ENCODE measurements around the gene TMEM181. TPM values are rescaled to one million over a fixed set of nuclear protein-coding genes. Genes with fewer than 3 reads are reported as not detected.

TMEM181 gene
- total RNA-seq, 1 experiment from 2014 or later, result 31.6 TPM

DNA sequence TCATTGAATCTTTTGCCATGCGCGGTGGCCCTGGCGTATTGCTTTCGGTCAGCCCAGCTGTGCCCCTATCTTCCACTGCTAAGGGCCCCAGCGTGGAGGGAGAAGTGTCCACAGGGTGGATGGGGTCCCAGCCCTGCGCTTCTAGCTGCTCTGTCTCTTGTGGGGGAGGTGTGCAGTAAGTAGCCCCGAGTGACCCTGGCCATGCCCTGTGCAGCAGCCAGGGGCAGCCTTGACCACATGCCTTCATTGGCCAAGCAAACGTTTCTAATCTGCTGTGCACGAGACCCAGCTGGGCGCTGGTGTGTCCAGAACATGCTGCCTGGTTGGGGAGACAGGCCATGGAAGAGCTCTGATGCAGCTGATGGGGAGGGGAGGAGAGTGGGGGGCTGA, 13.6 kb downstream of the TMEM181 start:
- ChIA-PET POLR2A (ENCODE audit: low non-redundant PET) (no interaction called here), CTCF (no interaction called here)
- no peaks in the 10 kb centered on the region for H3K27me3 ChIP-seq (replicated peaks; ENCODE audit: insufficient read depth, low read depth, low read length, poor library complexity)
- H3K4me1 ChIP-seq (ENCODE audit: insufficient read depth, low read length, poor library complexity, severe bottlenecking), result no peaks in the 10 kb centered on the region
- TF ChIP-seq EZH2 (IDR thresholded peaks at IDR 0.05; ENCODE audit: borderline replicate concordance, low read depth, low read length, poor library complexity, severe bottlenecking) (no peak), CTCF (conservative IDR thresholded peaks at IDR 0.05; ENCODE audit: low read depth, low read length) (no peak)
- no peak overlapping the region for H3K27ac ChIP-seq (ENCODE audit: low read depth, low read length, poor library complexity, severe bottlenecking)
- BruUV-seq (replicated peaks), result no TSS peak
- DNase-seq (ENCODE audit: low spot score), result no peak
- no peak overlapping the region for H3K4me3 ChIP-seq (ENCODE audit: low read depth, low read length, poor library complexity, severe bottlenecking)
- H3K9me3 ChIP-seq (ENCODE audit: low read depth, low read length, poor library complexity, severe bottlenecking), result peaks cover 4% of the 10 kb centered on the region
- no peaks in the 10 kb centered on the region for H3K36me3 ChIP-seq (ENCODE audit: insufficient read depth, low read length, poor library complexity, severe bottlenecking)
- intact Hi-C loops (cut with micrococcal nuclease; ENCODE audit: unreplicated experiment), result no loop called here

GRCh38 chr6:158574800-158575199, 14.9 kb downstream of the TMEM181 start:
- H3K4me1 ChIP-seq (ENCODE audit: insufficient read depth, low read length, poor library complexity, severe bottlenecking), result no peaks in the 10 kb centered on the region
- intact Hi-C loops (cut with micrococcal nuclease; ENCODE audit: unreplicated experiment), result no loop called here

GRCh38 chr6:158575550-158575949, 15.7 kb downstream of the TMEM181 start:
- no peak for TF ChIP-seq CTCF (conservative IDR thresholded peaks at IDR 0.05; ENCODE audit: low read depth, low read length)
- no peak for TF ChIP-seq EZH2 (IDR thresholded peaks at IDR 0.05; ENCODE audit: borderline replicate concordance, low read depth, low read length, poor library complexity, severe bottlenecking)
- CTCF ChIA-PET, result no interaction called here
- H3K27ac ChIP-seq (ENCODE audit: low read depth, low read length, poor library complexity, severe bottlenecking), result no peak overlapping the region
- H3K4me3 ChIP-seq (ENCODE audit: low read depth, low read length, poor library complexity, severe bottlenecking), result no peak overlapping the region
- DNase-seq (ENCODE audit: low spot score), result no peak
- H3K36me3 ChIP-seq (ENCODE audit: insufficient read depth, low read length, poor library complexity, severe bottlenecking), result no peaks in the 10 kb centered on the region
- POLR2A ChIA-PET (ENCODE audit: low non-redundant PET), result no interaction called here
- H3K27me3 ChIP-seq (replicated peaks; ENCODE audit: insufficient read depth, low read depth, low read length, poor library complexity), result no peaks in the 10 kb centered on the region
- no TSS peak for BruUV-seq (replicated peaks)
- no peaks in the 10 kb centered on the region for H3K4me1 ChIP-seq (ENCODE audit: insufficient read depth, low read length, poor library complexity, severe bottlenecking)
- peaks cover 4% of the 10 kb centered on the region for H3K9me3 ChIP-seq (ENCODE audit: low read depth, low read length, poor library complexity, severe bottlenecking)
- intact Hi-C loops (cut with micrococcal nuclease; ENCODE audit: unreplicated experiment), result no loop called here

More at GRCh38 chr6:158574800-158575199, 14.9 kb downstream of the TMEM181 start:
- ChIA-PET POLR2A (ENCODE audit: low non-redundant PET) (no interaction called here), CTCF (no interaction called here)
- Histone ChIP-seq H3K36me3 (ENCODE audit: insufficient read depth, low read length, poor library complexity, severe bottlenecking) (no peaks in the 10 kb centered on the region), H3K27me3 (replicated peaks; ENCODE audit: insufficient read depth, low read depth, low read length, poor library complexity) (no peaks in the 10 kb centered on the region), H3K4me3 (ENCODE audit: low read depth, low read length, poor library complexity, severe bottlenecking) (no peak overlapping the region), H3K27ac (ENCODE audit: low read depth, low read length, poor library complexity, severe bottlenecking) (no peak overlapping the region), H3K9me3 (ENCODE audit: low read depth, low read length, poor library complexity, severe bottlenecking) (peaks cover 4% of the 10 kb centered on the region)
- no peak for TF ChIP-seq CTCF (conservative IDR thresholded peaks at IDR 0.05; ENCODE audit: low read depth, low read length)
- no peak for TF ChIP-seq EZH2 (IDR thresholded peaks at IDR 0.05; ENCODE audit: borderline replicate concordance, low read depth, low read length, poor library complexity, severe bottlenecking)
- BruUV-seq (replicated peaks), result no TSS peak
- DNase-seq (ENCODE audit: low spot score), result no peak
